Activated B cell treated with CpG ODN at 0.5 μM for 24 hours (primary cell): ENCODE data around the gene LYL1. TPM values are rescaled to one million over a fixed set of nuclear protein-coding genes. Genes with fewer than 3 reads are reported as not detected.

Experiments
- ATAC-seq: fragments of 200-7000 bp; cut with Tn5 transposase; one replicate; pipeline ENCODE4 v1.10.0; 2021; ENCODE audit warnings: low read depth, mild to moderate bottlenecking, moderate library complexity
- CTCF ChIA-PET: fragments of 350-600 bp; sonication (Branson Sonifier 250); formaldehyde crosslinking; loops from one replicate; lab custom pipeline; 2021; ENCODE audit warnings: antibody characterized with exemption; lab: Charles Lee
- POLR2A ChIA-PET: fragments of 350-600 bp; sonication (Branson Sonifier 250); formaldehyde crosslinking; loops from one replicate; lab custom pipeline; 2021; ENCODE audit warnings: antibody characterized with exemption; lab: Charles Lee
- DNase-seq: peaks from one replicate; pipeline ENCODE4 v3.0.0; 2022
- H3K27ac Mint-ChIP-seq: one replicate; pipeline ENCODE4 v1.8.0; 2020; ENCODE audit warnings: mixed read lengths
- H3K27me3 Mint-ChIP-seq: one replicate; pipeline ENCODE4 v1.8.0; 2021; ENCODE audit warnings: mixed read lengths
- H3K36me3 Mint-ChIP-seq: one replicate; pipeline ENCODE4 v1.8.0; 2021; ENCODE audit warnings: low read depth, mixed read lengths
- H3K4me1 Mint-ChIP-seq: one replicate; pipeline ENCODE4 v1.8.0; 2021; ENCODE audit warnings: mixed read lengths
- H3K4me3 Mint-ChIP-seq: one replicate; pipeline ENCODE4 v1.8.0; 2020; ENCODE audit warnings: mild to moderate bottlenecking, mixed read lengths
- H3K9me3 Mint-ChIP-seq: one replicate; pipeline ENCODE4 v1.8.0; 2020; ENCODE audit warnings: mixed read lengths
- intact Hi-C: fragments of 100-400 bp; cut with micrococcal nuclease; formaldehyde crosslinking; loops from one replicate; pipeline ENCODE4 v1.15.1; 2024
- total RNA-seq: library from RNA; stranded (reverse); gene quantifications from 2 replicates; pipeline ENCODE4 v1.2.3, GENCODE V29; 2022
- TF ChIP-seq, protein P1 (sequence below): fragments of 200-600 bp; IDR thresholded peaks from one replicate; pipeline ENCODE4 v1.8.0; 2022; ENCODE audit warnings: antibody characterized with exemption, mild to moderate bottlenecking

Gene LYL1
- total RNA-seq, 1 donor from 2014 or later = 74.8 TPM

GRCh38 chr19:13071444-13072187 lies 31.0 kb downstream of the LYL1 start:
- intact Hi-C loops = no loop called here

GRCh38 chr19:13070425-13071140 lies 32.1 kb downstream of the LYL1 start:
- ChIA-PET POLR2A (interaction anchor here (0.6 kb wide), 2 partner anchors 21 to 37 kb away, joined by 3 to 4 read pairs; no protein-coding TSS in a partner anchor), CTCF (interaction anchor here (1.8 kb wide), 1 partner anchor 9 kb away, joined by 6 read pairs; no protein-coding TSS in a partner anchor)
- Mint-ChIP-seq H3K4me3 (no peak overlapping the region), H3K4me1 (no peaks in the 10 kb centered on the region), H3K9me3 (no peaks in the 10 kb centered on the region), H3K27ac (no peak overlapping the region), H3K27me3 (peaks cover 2% of the 10 kb centered on the region), H3K36me3 (no peaks in the 10 kb centered on the region)
- intact Hi-C loops = no loop called here
- ATAC-seq (no peak), DNase-seq (no peak)
- TF ChIP-seq, protein P1, sequence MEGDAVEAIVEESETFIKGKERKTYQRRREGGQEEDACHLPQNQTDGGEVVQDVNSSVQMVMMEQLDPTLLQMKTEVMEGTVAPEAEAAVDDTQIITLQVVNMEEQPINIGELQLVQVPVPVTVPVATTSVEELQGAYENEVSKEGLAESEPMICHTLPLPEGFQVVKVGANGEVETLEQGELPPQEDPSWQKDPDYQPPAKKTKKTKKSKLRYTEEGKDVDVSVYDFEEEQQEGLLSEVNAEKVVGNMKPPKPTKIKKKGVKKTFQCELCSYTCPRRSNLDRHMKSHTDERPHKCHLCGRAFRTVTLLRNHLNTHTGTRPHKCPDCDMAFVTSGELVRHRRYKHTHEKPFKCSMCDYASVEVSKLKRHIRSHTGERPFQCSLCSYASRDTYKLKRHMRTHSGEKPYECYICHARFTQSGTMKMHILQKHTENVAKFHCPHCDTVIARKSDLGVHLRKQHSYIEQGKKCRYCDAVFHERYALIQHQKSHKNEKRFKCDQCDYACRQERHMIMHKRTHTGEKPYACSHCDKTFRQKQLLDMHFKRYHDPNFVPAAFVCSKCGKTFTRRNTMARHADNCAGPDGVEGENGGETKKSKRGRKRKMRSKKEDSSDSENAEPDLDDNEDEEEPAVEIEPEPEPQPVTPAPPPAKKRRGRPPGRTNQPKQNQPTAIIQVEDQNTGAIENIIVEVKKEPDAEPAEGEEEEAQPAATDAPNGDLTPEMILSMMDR = no peak

More at GRCh38 chr19:13071444-13072187, 31.0 kb downstream of the LYL1 start:
- no peaks in the 10 kb centered on the region for H3K9me3 Mint-ChIP-seq
- H3K27me3 Mint-ChIP-seq = peaks cover 2% of the 10 kb centered on the region
- H3K36me3 Mint-ChIP-seq = no peaks in the 10 kb centered on the region
- ATAC-seq (no peak), DNase-seq (no peak)
- no peak overlapping the region for H3K27ac Mint-ChIP-seq
- H3K4me3 Mint-ChIP-seq = no peak overlapping the region
- POLR2A ChIA-PET = interaction anchor here (0.6 kb wide), 1 partner anchor 20 kb away, joined by 3 read pairs; no protein-coding TSS in a partner anchor
- TF ChIP-seq, protein P1 = no peak
- no peaks in the 10 kb centered on the region for H3K4me1 Mint-ChIP-seq
- CTCF ChIA-PET = interaction anchor here (1.2 to 1.8 kb wide), 2 partner anchors 10 to 94 kb away, joined by 3 to 6 read pairs; no protein-coding TSS in a partner anchor

GRCh38 chr19:13069415-13070359 lies 33.0 kb downstream of the LYL1 start:
- ATAC-seq (no peak), DNase-seq (no peak)
- H3K4me1 Mint-ChIP-seq = no peaks in the 10 kb centered on the region
- H3K27ac Mint-ChIP-seq = no peak overlapping the region
- ChIA-PET CTCF (interaction anchor here (1.8 kb wide), 1 partner anchor 8 kb away, joined by 6 read pairs; no protein-coding TSS in a partner anchor), POLR2A (interaction anchor here (0.6 kb wide), 1 partner anchor 38 kb away, joined by 4 read pairs; no protein-coding TSS in a partner anchor)
- no peaks in the 10 kb centered on the region for H3K36me3 Mint-ChIP-seq
- no peak overlapping the region for H3K4me3 Mint-ChIP-seq
- no peaks in the 10 kb centered on the region for H3K9me3 Mint-ChIP-seq
- TF ChIP-seq, protein P1 = no peak
- intact Hi-C loops = loop anchor here (10.0 kb wide), 1 partner anchor 515 kb away; no protein-coding TSS in a partner anchor
- H3K27me3 Mint-ChIP-seq = peaks cover 2% of the 10 kb centered on the region

DNA sequence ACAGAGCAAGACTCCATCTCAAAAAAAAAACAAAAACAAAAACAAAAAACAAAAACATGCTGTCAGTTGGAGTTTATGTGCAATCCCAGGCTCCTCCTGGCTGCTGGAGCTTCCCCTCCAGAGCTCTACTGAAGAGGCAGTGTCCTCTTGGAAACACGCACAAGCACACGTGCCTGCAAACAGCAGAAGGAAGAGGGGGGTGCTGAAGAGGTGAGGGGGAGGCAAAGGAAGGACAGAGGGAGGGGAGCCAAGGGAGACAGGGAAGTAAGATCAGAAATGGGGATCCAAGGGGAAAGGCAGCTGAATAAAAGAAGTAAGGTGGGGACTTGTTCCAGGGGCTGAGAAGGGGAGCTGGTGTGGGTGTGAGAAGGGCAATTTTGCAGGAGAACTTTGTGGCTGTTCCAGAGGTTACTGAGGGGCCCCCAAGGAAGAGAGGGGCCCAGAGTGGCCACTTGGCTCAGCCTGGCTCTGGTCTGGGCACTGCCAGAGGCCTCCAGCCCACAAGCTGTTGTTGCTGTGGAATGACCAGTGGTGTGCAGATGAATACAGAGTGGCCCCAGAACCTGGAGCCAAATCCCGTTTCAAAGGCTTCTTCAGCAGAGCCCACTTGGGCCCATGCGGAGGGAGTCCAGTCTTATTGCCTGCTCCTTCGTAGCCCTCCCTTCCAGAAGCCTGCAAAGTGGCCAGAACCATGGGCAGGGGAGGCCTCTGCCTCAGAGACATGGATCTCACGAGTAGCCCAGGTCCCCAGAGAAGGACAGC lies 34.4 kb downstream of the LYL1 start:
- no peak for ATAC-seq
- TF ChIP-seq, protein P1 = no peak
- intact Hi-C loops = loop anchor here (10.0 kb wide), 1 partner anchor 517 kb away; no protein-coding TSS in a partner anchor
- POLR2A ChIA-PET = interaction anchor here (0.7 kb wide), 1 partner anchor 860 kb away, joined by 3 read pairs; no protein-coding TSS in a partner anchor
- H3K36me3 Mint-ChIP-seq = no peaks in the 10 kb centered on the region
- no peak overlapping the region for H3K27ac Mint-ChIP-seq
- no peaks in the 10 kb centered on the region for H3K9me3 Mint-ChIP-seq
- no peaks in the 10 kb centered on the region for H3K4me1 Mint-ChIP-seq
- H3K4me3 Mint-ChIP-seq = no peak overlapping the region
- H3K27me3 Mint-ChIP-seq = peaks cover 5% of the 10 kb centered on the region
- DNase-seq = no peak
- CTCF ChIA-PET = no interaction called here
